Measurements from ENCODE around the gene ARHGEF38. TPM values are rescaled to one million over a fixed set of nuclear protein-coding genes. Genes with fewer than 3 reads are reported as not detected.
"Not testable (repeated sequence)": the region's sequence is repeated elsewhere in the genome, so short reads cannot be mapped to it uniquely, and the experiment has no call there.

ARHGEF38 gene
- polyA plus RNA-seq, 1 donor = 10.7 TPM

DNA sequence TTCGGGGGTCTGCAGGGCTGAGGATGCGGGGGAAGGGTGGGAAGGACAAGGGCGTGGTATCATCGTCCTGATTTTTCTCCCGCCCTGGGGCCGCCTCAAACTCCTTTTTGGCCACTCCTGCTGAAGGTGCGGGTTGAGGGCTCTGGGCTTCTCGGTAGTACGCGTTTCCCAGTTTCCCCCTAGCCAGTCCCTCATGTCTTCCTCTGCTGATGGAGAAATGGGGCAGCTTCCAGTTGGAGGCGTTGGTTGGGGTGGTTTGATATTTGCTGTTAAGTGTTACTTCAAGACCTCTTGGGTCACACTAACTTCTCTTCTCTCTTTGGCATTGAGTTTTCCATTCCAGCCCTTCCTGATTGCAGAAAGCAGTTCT, 156.6 kb downstream of the ARHGEF38 start:
- Histone ChIP-seq H3K4me1 (ENCODE audit: control insufficient read depth, insufficient read depth, low read length) (peaks cover 5% of the 10 kb centered on the region), H3K36me3 (ENCODE audit: control insufficient read depth, insufficient read depth, low read length) (no peaks in the 10 kb centered on the region), H3K4me3 (ENCODE audit: low read length) (peak overlapping the region; percentile 94), H3K27me3 (ENCODE audit: control insufficient read depth, insufficient read depth, low read length) (no peaks in the 10 kb centered on the region), H3K27ac (ENCODE audit: low read length) (peak overlapping the region; percentile 97), H3K9me3 (ENCODE audit: control insufficient read depth, low read depth, low read length) (no peaks in the 10 kb centered on the region)
- no CpG with 5 or more reads among the region's 11 CpGs for WGBS (ENCODE audit: insufficient coverage, low lambda C conversion rate)
- DNase-seq = no peak

DNA sequence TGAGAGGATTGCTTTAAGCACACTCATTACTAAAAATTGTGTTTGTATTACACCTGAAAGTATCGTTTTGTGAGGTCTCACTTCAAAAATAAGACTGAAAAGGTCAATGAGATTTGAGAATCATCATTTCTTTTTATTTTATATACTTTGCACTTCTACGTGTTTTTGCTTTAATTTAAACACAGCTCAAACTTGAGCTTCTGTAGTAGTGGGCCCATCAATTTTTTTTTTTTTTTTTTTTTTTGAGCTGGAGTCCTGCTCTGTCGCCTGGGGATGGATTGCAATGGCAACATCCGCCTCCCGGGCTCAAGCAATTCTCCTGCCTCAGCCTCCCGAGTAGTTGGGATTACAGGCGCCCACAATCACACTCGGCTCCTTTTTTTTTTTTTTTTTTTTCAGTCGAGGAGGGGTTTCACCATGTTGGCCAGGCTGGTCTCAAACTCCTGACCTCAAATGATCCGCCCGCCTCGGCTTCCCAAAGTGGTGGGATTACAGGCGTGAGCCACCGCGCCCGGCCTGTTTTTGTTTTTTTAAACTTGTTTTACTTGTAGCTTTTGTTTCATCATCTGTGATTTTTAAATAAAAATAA, 157.7 kb downstream of the ARHGEF38 start:
- H3K36me3 ChIP-seq (ENCODE audit: control insufficient read depth, insufficient read depth, low read length) = no peaks in the 10 kb centered on the region
- H3K4me1 ChIP-seq (ENCODE audit: control insufficient read depth, insufficient read depth, low read length) = peaks cover 5% of the 10 kb centered on the region
- H3K27me3 ChIP-seq (ENCODE audit: control insufficient read depth, insufficient read depth, low read length) = no peaks in the 10 kb centered on the region
- H3K27ac ChIP-seq (ENCODE audit: low read length) = no peak overlapping the region
- no peak for DNase-seq
- WGBS (ENCODE audit: insufficient coverage, low lambda C conversion rate) = 56% methylated on average over 2 of the region's 16 CpGs
- no peaks in the 10 kb centered on the region for H3K9me3 ChIP-seq (ENCODE audit: control insufficient read depth, low read depth, low read length)
- no peak overlapping the region for H3K4me3 ChIP-seq (ENCODE audit: low read length)

DNA sequence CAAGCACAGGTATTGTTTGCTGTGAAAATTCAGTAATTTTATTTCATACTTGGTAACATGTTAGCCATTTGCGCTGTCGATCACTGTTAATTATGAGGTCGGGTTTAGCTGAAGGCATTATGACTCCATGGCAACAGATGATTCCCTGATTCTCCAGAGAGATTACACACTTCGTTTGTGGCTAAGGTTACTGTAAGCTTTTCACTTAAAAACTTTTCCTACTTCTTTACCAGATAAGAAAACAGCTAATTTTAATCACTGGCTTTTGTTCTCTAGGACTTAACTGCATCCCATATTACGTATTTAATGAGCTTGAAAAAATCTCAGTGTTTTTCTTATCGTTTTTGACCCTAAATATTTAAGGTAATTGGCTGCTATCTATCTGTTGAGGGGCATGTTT, 158.3 kb downstream of the ARHGEF38 start:
- WGBS (ENCODE audit: insufficient coverage, low lambda C conversion rate) = 81% methylated on average over 2 of the region's 6 CpGs
- Histone ChIP-seq H3K4me1 (ENCODE audit: control insufficient read depth, insufficient read depth, low read length) (peaks cover 5% of the 10 kb centered on the region), H3K36me3 (ENCODE audit: control insufficient read depth, insufficient read depth, low read length) (no peaks in the 10 kb centered on the region), H3K27me3 (ENCODE audit: control insufficient read depth, insufficient read depth, low read length) (no peaks in the 10 kb centered on the region), H3K27ac (ENCODE audit: low read length) (no peak overlapping the region), H3K9me3 (ENCODE audit: control insufficient read depth, low read depth, low read length) (no peaks in the 10 kb centered on the region), H3K4me3 (ENCODE audit: low read length) (no peak overlapping the region)
- DNase-seq = no peak

GRCh38 chr4:105712766-105713165, 160.3 kb downstream of the ARHGEF38 start:
- H3K36me3 ChIP-seq (ENCODE audit: control insufficient read depth, insufficient read depth, low read length) = no peaks in the 10 kb centered on the region
- H3K4me3 ChIP-seq (ENCODE audit: low read length) = no peak overlapping the region
- no peak for DNase-seq
- no CpG with 5 or more reads among the region's 2 CpGs for WGBS (ENCODE audit: insufficient coverage, low lambda C conversion rate)
- H3K9me3 ChIP-seq (ENCODE audit: control insufficient read depth, low read depth, low read length) = no peaks in the 10 kb centered on the region
- H3K27me3 ChIP-seq (ENCODE audit: control insufficient read depth, insufficient read depth, low read length) = no peaks in the 10 kb centered on the region
- no peak overlapping the region for H3K27ac ChIP-seq (ENCODE audit: low read length)
- no peaks in the 10 kb centered on the region for H3K4me1 ChIP-seq (ENCODE audit: control insufficient read depth, insufficient read depth, low read length)

- no CpG with 5 or more reads among the region's 5 CpGs for WGBS (ENCODE audit: insufficient coverage, low lambda C conversion rate)
- peaks cover 2% of the 10 kb centered on the region for H3K4me1 ChIP-seq (ENCODE audit: control insufficient read depth, insufficient read depth, low read length)
- no peaks in the 10 kb centered on the region for H3K36me3 ChIP-seq (ENCODE audit: control insufficient read depth, insufficient read depth, low read length)
- H3K27ac ChIP-seq (ENCODE audit: low read length) = no peak overlapping the region
- no peaks in the 10 kb centered on the region for H3K9me3 ChIP-seq (ENCODE audit: control insufficient read depth, low read depth, low read length)
- no peaks in the 10 kb centered on the region for H3K27me3 ChIP-seq (ENCODE audit: control insufficient read depth, insufficient read depth, low read length)
- DNase-seq = no peak
- H3K4me3 ChIP-seq (ENCODE audit: low read length) = no peak overlapping the region
Observed at GRCh38 chr4:105714071-105714521, 161.7 kb downstream of the ARHGEF38 start.

DNA sequence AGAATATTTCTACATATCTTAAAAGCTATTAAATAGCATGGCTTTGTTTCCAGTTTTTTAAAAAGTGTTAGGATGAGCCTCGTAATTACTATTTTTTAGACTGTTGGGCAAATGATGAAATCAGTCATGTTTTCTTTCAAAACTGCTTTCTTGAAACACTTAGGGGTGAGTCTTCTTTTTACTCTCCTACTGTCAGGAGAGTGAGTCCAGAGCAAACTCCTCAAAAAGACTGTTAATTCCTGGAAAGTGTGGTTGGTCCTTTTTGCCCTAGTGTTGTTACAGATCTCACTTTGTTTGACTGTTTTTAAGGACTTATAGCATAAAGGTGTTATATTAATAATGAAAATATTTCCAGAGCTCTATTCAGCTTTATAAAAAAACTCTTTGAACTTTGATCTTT, 162.5 kb downstream of the ARHGEF38 start:
- DNase-seq = no peak
- Histone ChIP-seq H3K27me3 (ENCODE audit: control insufficient read depth, insufficient read depth, low read length) (no peaks in the 10 kb centered on the region), H3K27ac (ENCODE audit: low read length) (no peak overlapping the region), H3K9me3 (ENCODE audit: control insufficient read depth, low read depth, low read length) (no peaks in the 10 kb centered on the region), H3K36me3 (ENCODE audit: control insufficient read depth, insufficient read depth, low read length) (no peaks in the 10 kb centered on the region), H3K4me1 (ENCODE audit: control insufficient read depth, insufficient read depth, low read length) (peaks cover 2% of the 10 kb centered on the region), H3K4me3 (ENCODE audit: low read length) (no peak overlapping the region)
- WGBS (ENCODE audit: insufficient coverage, low lambda C conversion rate) = 100% methylated on average over 1 of the region's 1 CpG

GRCh38 chr4:105715692-105716278, 163.4 kb downstream of the ARHGEF38 start:
- 56% methylated on average over 2 of the region's 4 CpGs for WGBS (ENCODE audit: insufficient coverage, low lambda C conversion rate)
- no peaks in the 10 kb centered on the region for H3K9me3 ChIP-seq (ENCODE audit: control insufficient read depth, low read depth, low read length)

DNA sequence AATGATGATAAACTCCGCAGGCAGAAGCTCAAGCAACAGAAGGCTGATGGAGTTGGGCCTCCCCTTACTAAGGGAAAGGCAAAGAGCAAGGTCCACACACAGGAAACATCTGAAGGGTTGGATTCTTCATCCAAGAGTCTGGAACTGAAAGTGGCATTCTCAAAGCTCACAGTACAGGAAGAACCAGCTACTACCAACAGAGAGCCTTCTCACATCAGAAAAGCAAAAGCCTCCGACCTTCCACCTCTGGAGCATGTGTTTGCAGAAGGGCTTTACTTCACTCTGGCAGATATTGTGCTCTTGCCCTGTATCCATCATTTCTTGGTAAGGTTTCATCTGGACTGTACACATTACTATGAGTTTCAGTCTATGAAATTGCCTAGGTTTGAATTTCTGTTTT, 166.8 kb downstream of the ARHGEF38 start:
- no peak overlapping the region for H3K4me3 ChIP-seq (ENCODE audit: low read length)
- DNase-seq = peak; percentile 61 to 80
- no peaks in the 10 kb centered on the region for H3K27me3 ChIP-seq (ENCODE audit: control insufficient read depth, insufficient read depth, low read length)
- H3K9me3 ChIP-seq (ENCODE audit: control insufficient read depth, low read depth, low read length) = no peaks in the 10 kb centered on the region
- no peaks in the 10 kb centered on the region for H3K36me3 ChIP-seq (ENCODE audit: control insufficient read depth, insufficient read depth, low read length)
- WGBS (ENCODE audit: insufficient coverage, low lambda C conversion rate) = no CpG with 5 or more reads among the region's 2 CpGs
- H3K27ac ChIP-seq (ENCODE audit: low read length) = peak overlapping the region; percentile 42
- H3K4me1 ChIP-seq (ENCODE audit: control insufficient read depth, insufficient read depth, low read length) = peaks cover 2% of the 10 kb centered on the region

More at GRCh38 chr4:105715692-105716278, 163.4 kb downstream of the ARHGEF38 start:
- peak in 1 of 2 donors; percentile 30 for DNase-seq
- Histone ChIP-seq H3K36me3 (ENCODE audit: control insufficient read depth, insufficient read depth, low read length) (no peaks in the 10 kb centered on the region), H3K4me3 (ENCODE audit: low read length) (no peak overlapping the region), H3K27ac (ENCODE audit: low read length) (no peak overlapping the region), H3K4me1 (ENCODE audit: control insufficient read depth, insufficient read depth, low read length) (peaks cover 2% of the 10 kb centered on the region), H3K27me3 (ENCODE audit: control insufficient read depth, insufficient read depth, low read length) (no peaks in the 10 kb centered on the region)

GRCh38 chr4:105725623-105726022, 173.2 kb downstream of the ARHGEF38 start:
- H3K9me3 ChIP-seq (ENCODE audit: control insufficient read depth, low read depth, low read length) = no peaks in the 10 kb centered on the region
- H3K4me3 ChIP-seq (ENCODE audit: low read length) = no peak overlapping the region
- no peaks in the 10 kb centered on the region for H3K36me3 ChIP-seq (ENCODE audit: control insufficient read depth, insufficient read depth, low read length)
- 95% methylated on average over 2 of the region's 2 CpGs for WGBS (ENCODE audit: insufficient coverage, low lambda C conversion rate)
- H3K27ac ChIP-seq (ENCODE audit: low read length) = no peak overlapping the region
- H3K27me3 ChIP-seq (ENCODE audit: control insufficient read depth, insufficient read depth, low read length) = no peaks in the 10 kb centered on the region
- no peak for DNase-seq
- no peaks in the 10 kb centered on the region for H3K4me1 ChIP-seq (ENCODE audit: control insufficient read depth, insufficient read depth, low read length)

DNA sequence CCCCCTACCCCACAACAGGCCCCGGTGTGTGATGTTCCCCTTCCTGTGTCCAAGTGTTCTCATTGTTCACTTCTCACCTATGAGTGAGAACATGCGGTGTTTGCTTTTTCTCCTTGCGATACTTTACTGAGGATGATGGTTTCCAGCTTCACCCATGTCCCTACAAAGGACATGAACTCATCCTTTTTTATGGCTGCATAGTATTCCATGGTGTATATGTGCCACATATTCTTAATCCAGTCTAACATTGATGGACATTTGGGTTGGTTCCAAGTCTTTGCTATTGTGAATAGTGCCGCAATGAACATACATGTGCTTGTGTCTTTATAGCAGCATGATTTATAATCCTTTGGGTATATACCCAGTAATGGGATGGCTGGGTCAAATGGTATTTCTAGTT, 177.5 kb downstream of the ARHGEF38 start:
- WGBS (ENCODE audit: insufficient coverage, low lambda C conversion rate) = 100% methylated on average over 2 of the region's 4 CpGs
- H3K4me1 ChIP-seq (ENCODE audit: control insufficient read depth, insufficient read depth, low read length); H3K36me3 ChIP-seq (ENCODE audit: control insufficient read depth, insufficient read depth, low read length); H3K9me3 ChIP-seq (ENCODE audit: control insufficient read depth, low read depth, low read length); H3K27me3 ChIP-seq (ENCODE audit: control insufficient read depth, insufficient read depth, low read length); H3K27ac ChIP-seq (ENCODE audit: low read length); DNase-seq; H3K4me3 ChIP-seq (ENCODE audit: low read length): not testable (repeated sequence)
